MCF 10A (cell line): ENCODE measurements around the gene LRP1B. TPM values are rescaled to one million over a fixed set of nuclear protein-coding genes. Genes with fewer than 3 reads are reported as not detected.

Source experiments
- BruUV-seq: library from RNA; stranded (reverse); fragments of 400-500 nt; replicated peaks from 2 replicates; lab custom pipeline; 2021; lab: Mats Ljungman, UMichigan
- CTCF ChIA-PET: fragments of 300-600 bp; sonication (Branson Sonifier 250); formaldehyde crosslinking; extraction: SDS; loops from one replicate; lab custom pipeline; 2021; ENCODE audit warnings: antibody characterized with exemption, inconsistent platforms; lab: Yijun Ruan, JAX
- POLR2A ChIA-PET: fragments of 300-600, 350-650 bp; sonication (Branson Sonifier 250); formaldehyde crosslinking; extraction: SDS; loops from one replicate; lab custom pipeline; 2020; ENCODE audit warnings: antibody characterized with exemption, inconsistent platforms; lab: Yijun Ruan, JAX
- DNase-seq: peaks from one replicate; pipeline ENCODE4 v3.0.0-alpha.2; 2018; ENCODE audit not compliant: unreplicated experiment
- H3K27ac Mint-ChIP-seq: one replicate; pipeline ENCODE4 v1.8.0; 2022; ENCODE audit warnings: mild to moderate bottlenecking, low read depth, mixed read lengths; ENCODE audit not compliant: unreplicated experiment
- H3K27me3 Mint-ChIP-seq: one replicate; pipeline ENCODE4 v1.8.0; 2022; ENCODE audit warnings: mixed read lengths; ENCODE audit not compliant: insufficient read depth, unreplicated experiment
- H3K36me3 Mint-ChIP-seq: one replicate; pipeline ENCODE4 v1.8.0; 2022; ENCODE audit warnings: mild to moderate bottlenecking, moderate library complexity, mixed read lengths; ENCODE audit not compliant: insufficient read depth, unreplicated experiment
- H3K4me1 Mint-ChIP-seq: one replicate; pipeline ENCODE4 v1.8.0; 2022; ENCODE audit warnings: mixed read lengths; ENCODE audit not compliant: insufficient read depth, unreplicated experiment
- H3K4me3 Mint-ChIP-seq: one replicate; pipeline ENCODE4 v1.8.0; 2022; ENCODE audit warnings: mild to moderate bottlenecking, moderate library complexity, mixed read lengths; ENCODE audit not compliant: unreplicated experiment
- H3K9me3 Mint-ChIP-seq: one replicate; pipeline ENCODE4 v1.8.0; 2022; ENCODE audit warnings: mixed read lengths; ENCODE audit not compliant: unreplicated experiment
- intact Hi-C: fragments of 100-400 bp; cut with micrococcal nuclease; formaldehyde crosslinking; loops from 2 replicates; pipeline ENCODE4 v1.14.1; 2022
- total RNA-seq: library from RNA; stranded (reverse); gene quantifications from 2 replicates; pipeline ENCODE4 v1.2.3, GENCODE V29; 2022
- TF ChIP-seq, protein P1 (sequence below): fragments of 200-600 bp; IDR thresholded peaks from one replicate; pipeline ENCODE4 v1.8.0; 2022; ENCODE audit warnings: antibody characterized with exemption, mild to moderate bottlenecking; ENCODE audit not compliant: unreplicated experiment

Gene LRP1B
- total RNA-seq, 1 experiment from 2014 or later, result not detected

- H3K9me3 Mint-ChIP-seq, result no peaks in the 10 kb centered on the region
- DNase-seq, result no peak
- no peaks in the 10 kb centered on the region for H3K4me1 Mint-ChIP-seq
- POLR2A ChIA-PET, result no interaction called here
- H3K27me3 Mint-ChIP-seq, result peaks cover 72% of the 10 kb centered on the region
- H3K36me3 Mint-ChIP-seq, result no peaks in the 10 kb centered on the region
- no peak overlapping the region for H3K27ac Mint-ChIP-seq
- intact Hi-C loops, result no loop called here
- TF ChIP-seq, protein P1, sequence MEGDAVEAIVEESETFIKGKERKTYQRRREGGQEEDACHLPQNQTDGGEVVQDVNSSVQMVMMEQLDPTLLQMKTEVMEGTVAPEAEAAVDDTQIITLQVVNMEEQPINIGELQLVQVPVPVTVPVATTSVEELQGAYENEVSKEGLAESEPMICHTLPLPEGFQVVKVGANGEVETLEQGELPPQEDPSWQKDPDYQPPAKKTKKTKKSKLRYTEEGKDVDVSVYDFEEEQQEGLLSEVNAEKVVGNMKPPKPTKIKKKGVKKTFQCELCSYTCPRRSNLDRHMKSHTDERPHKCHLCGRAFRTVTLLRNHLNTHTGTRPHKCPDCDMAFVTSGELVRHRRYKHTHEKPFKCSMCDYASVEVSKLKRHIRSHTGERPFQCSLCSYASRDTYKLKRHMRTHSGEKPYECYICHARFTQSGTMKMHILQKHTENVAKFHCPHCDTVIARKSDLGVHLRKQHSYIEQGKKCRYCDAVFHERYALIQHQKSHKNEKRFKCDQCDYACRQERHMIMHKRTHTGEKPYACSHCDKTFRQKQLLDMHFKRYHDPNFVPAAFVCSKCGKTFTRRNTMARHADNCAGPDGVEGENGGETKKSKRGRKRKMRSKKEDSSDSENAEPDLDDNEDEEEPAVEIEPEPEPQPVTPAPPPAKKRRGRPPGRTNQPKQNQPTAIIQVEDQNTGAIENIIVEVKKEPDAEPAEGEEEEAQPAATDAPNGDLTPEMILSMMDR, result no peak
- H3K4me3 Mint-ChIP-seq, result no peak overlapping the region
- BruUV-seq, result no TSS peak
- CTCF ChIA-PET, result no interaction called here
Measured at GRCh38 chr2:140269000-140269399, 1861.8 kb downstream of the LRP1B start.

DNA sequence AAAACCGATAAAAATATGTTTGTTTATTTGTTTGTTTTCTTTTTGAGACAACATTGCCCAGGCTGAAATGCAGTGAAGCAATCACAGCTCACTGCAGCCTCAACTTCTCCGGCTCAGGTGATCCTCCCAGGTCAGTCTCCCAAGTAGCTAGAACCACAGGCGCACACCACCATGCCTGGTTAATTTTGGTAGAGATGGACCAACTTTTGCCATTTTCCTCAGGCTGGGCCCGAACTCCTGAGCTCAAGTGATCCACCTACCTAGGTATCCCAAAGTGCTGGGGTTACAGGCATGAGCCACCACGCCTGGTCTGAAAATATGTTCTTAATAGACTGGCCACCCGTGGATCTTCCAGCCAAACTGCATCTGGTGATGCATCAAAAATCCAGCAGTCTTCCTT, 1867.9 kb downstream of the LRP1B start:
- TF ChIP-seq, protein P1, result no peak
- Mint-ChIP-seq H3K9me3 (no peaks in the 10 kb centered on the region), H3K36me3 (no peaks in the 10 kb centered on the region), H3K27ac (no peak overlapping the region), H3K4me3 (no peak overlapping the region), H3K27me3 (peaks cover 70% of the 10 kb centered on the region), H3K4me1 (no peaks in the 10 kb centered on the region)
- POLR2A ChIA-PET, result no interaction called here
- no TSS peak for BruUV-seq
- DNase-seq, result no peak
- intact Hi-C loops, result no loop called here
- CTCF ChIA-PET, result no interaction called here

DNA sequence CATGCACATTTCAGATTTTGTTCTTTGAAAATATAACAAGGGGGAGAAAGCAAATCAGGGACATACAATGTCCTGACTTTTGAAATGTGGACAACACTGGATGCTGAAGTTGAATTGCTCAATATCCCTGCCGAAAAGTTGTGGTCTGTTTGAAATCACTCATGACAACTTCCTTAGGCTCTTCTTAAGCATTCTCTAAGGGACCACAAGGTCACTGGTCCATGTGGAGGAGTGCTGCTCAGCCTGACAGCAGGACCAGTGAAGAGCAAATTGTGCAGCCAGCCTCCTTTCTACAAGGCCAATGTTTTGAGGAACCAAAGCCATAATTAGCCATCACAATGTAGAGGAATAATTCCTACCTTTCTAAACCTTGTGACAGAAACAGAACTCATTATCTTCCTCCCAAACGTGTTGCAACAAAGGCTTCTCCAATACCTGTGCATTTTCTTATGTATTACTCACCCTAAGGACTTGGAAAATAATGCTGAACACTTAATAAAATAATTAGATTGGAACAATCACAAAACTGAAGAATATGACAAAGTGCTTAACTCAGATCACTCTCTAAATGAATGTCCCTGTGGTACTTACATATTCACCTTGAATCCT, 1873.0 kb downstream of the LRP1B start:
- Mint-ChIP-seq H3K36me3 (no peaks in the 10 kb centered on the region), H3K4me3 (no peak overlapping the region), H3K27me3 (peaks cover 56% of the 10 kb centered on the region), H3K4me1 (no peaks in the 10 kb centered on the region), H3K27ac (no peak overlapping the region), H3K9me3 (no peaks in the 10 kb centered on the region)
- intact Hi-C loops, result no loop called here
- TF ChIP-seq, protein P1, result no peak
- DNase-seq, result no peak
- POLR2A ChIA-PET, result no interaction called here
- CTCF ChIA-PET, result no interaction called here
- no TSS peak for BruUV-seq

- H3K27me3 Mint-ChIP-seq, result peaks cover 56% of the 10 kb centered on the region
- H3K9me3 Mint-ChIP-seq, result no peaks in the 10 kb centered on the region
- ChIA-PET CTCF (no interaction called here), POLR2A (no interaction called here)
- intact Hi-C loops, result no loop called here
- H3K27ac Mint-ChIP-seq, result no peak overlapping the region
- H3K4me1 Mint-ChIP-seq, result no peaks in the 10 kb centered on the region
- DNase-seq, result no peak
- no peaks in the 10 kb centered on the region for H3K36me3 Mint-ChIP-seq
- no peak overlapping the region for H3K4me3 Mint-ChIP-seq
- no TSS peak for BruUV-seq
- TF ChIP-seq, protein P1, result no peak
Measured at GRCh38 chr2:140256080-140256479, 1874.7 kb downstream of the LRP1B start.
